Measurements from ENCODE around the gene DAB1. TPM values are rescaled to one million over a fixed set of nuclear protein-coding genes. Genes with fewer than 3 reads are reported as not detected.

Gene DAB1
- total RNA-seq, 1 donor from 2014 or later: 14.6 TPM

- no peak for DNase-seq (ENCODE audit: low spot score)
- peaks cover 2% of the 10 kb centered on the region for H3K27me3 Mint-ChIP-seq (ENCODE audit: insufficient read depth, low read depth)
- Histone ChIP-seq H4K20me1 (ENCODE audit: low read depth) (no peaks in the 10 kb centered on the region), H3K79me2 (ENCODE audit: low read depth) (no peaks in the 10 kb centered on the region), H2AFZ (replicated peaks) (no peak overlapping the region), H3K9me3 (ENCODE audit: low read depth) (no peaks in the 10 kb centered on the region), H3K4me1 (peaks cover 8% of the 10 kb centered on the region), H3K4me3 (no peak overlapping the region), H3K27me3 (no peaks in the 10 kb centered on the region), H3K4me2 (no peak overlapping the region), H3K27ac (no peak overlapping the region), H3K9ac (no peak overlapping the region), H3F3A (ENCODE audit: low read depth) (peaks cover 3% of the 10 kb centered on the region), H3K36me3 (no peaks in the 10 kb centered on the region)
- H3K4me3 Mint-ChIP-seq: no peak overlapping the region
- no peaks in the 10 kb centered on the region for H3K36me3 Mint-ChIP-seq
- H3K27ac Mint-ChIP-seq: no peak overlapping the region
- H3K4me1 Mint-ChIP-seq: peaks cover 8% of the 10 kb centered on the region
- no peaks in the 10 kb centered on the region for H3K9me3 Mint-ChIP-seq
- TF ChIP-seq CTCF (IDR thresholded peaks at IDR 0.05) (no peak), EZH2phosphoT487 (IDR thresholded peaks at IDR 0.05) (no peak), EZH2 (IDR thresholded peaks at IDR 0.05) (no peak)
Measured at GRCh38 chr1:57403201-57403600, 20.7 kb downstream of the DAB1 start.

- Histone ChIP-seq H3K79me2 (ENCODE audit: low read depth) (no peaks in the 10 kb centered on the region), H3K4me1 (peaks cover 8% of the 10 kb centered on the region), H3K27me3 (no peaks in the 10 kb centered on the region), H3K9ac (no peak overlapping the region), H3K4me2 (no peak overlapping the region), H2AFZ (replicated peaks) (no peak overlapping the region), H3K36me3 (no peaks in the 10 kb centered on the region), H3K4me3 (no peak overlapping the region), H3F3A (ENCODE audit: low read depth) (peaks cover 3% of the 10 kb centered on the region), H3K27ac (no peak overlapping the region), H3K9me3 (ENCODE audit: low read depth) (no peaks in the 10 kb centered on the region), H4K20me1 (ENCODE audit: low read depth) (no peaks in the 10 kb centered on the region)
- Mint-ChIP-seq H3K27me3 (ENCODE audit: insufficient read depth, low read depth) (peaks cover 2% of the 10 kb centered on the region), H3K4me1 (peaks cover 17% of the 10 kb centered on the region), H3K36me3 (no peaks in the 10 kb centered on the region), H3K4me3 (no peak overlapping the region), H3K27ac (no peak overlapping the region), H3K9me3 (no peaks in the 10 kb centered on the region)
- TF ChIP-seq CTCF (IDR thresholded peaks at IDR 0.05) (no peak), EZH2phosphoT487 (IDR thresholded peaks at IDR 0.05) (no peak), EZH2 (IDR thresholded peaks at IDR 0.05) (no peak)
- no peak for DNase-seq (ENCODE audit: low spot score)
Measured at GRCh38 chr1:57401671-57402070, 22.2 kb downstream of the DAB1 start.

- Mint-ChIP-seq H3K27ac (no peak overlapping the region), H3K4me3 (no peak overlapping the region), H3K4me1 (peaks cover 24% of the 10 kb centered on the region), H3K36me3 (no peaks in the 10 kb centered on the region), H3K27me3 (ENCODE audit: insufficient read depth, low read depth) (no peaks in the 10 kb centered on the region), H3K9me3 (no peaks in the 10 kb centered on the region)
- no peaks in the 10 kb centered on the region for H3K79me2 ChIP-seq (ENCODE audit: low read depth)
- H4K20me1 ChIP-seq (ENCODE audit: low read depth): no peaks in the 10 kb centered on the region
- no peak overlapping the region for H3K27ac ChIP-seq
- H3K9ac ChIP-seq: no peak overlapping the region
- H3K27me3 ChIP-seq: no peaks in the 10 kb centered on the region
- no peak overlapping the region for H3K4me2 ChIP-seq
- H3K4me1 ChIP-seq: peaks cover 8% of the 10 kb centered on the region
- H3K9me3 ChIP-seq (ENCODE audit: low read depth): no peaks in the 10 kb centered on the region
- TF ChIP-seq EZH2 (IDR thresholded peaks at IDR 0.05) (no peak), CTCF (IDR thresholded peaks at IDR 0.05) (no peak), EZH2phosphoT487 (IDR thresholded peaks at IDR 0.05) (no peak)
- H2AFZ ChIP-seq (replicated peaks): no peak overlapping the region
- H3F3A ChIP-seq (ENCODE audit: low read depth): peaks cover 3% of the 10 kb centered on the region
- no peak overlapping the region for H3K4me3 ChIP-seq
- H3K36me3 ChIP-seq: no peaks in the 10 kb centered on the region
- no peak for DNase-seq (ENCODE audit: low spot score)
Measured at GRCh38 chr1:57400048-57400447, 23.8 kb downstream of the DAB1 start.

Data from neural progenitor cell (in vitro differentiated cells).